ENCODE data around the gene PFKFB1. TPM values are rescaled to one million over a fixed set of nuclear protein-coding genes. Genes with fewer than 3 reads are reported as not detected.

Gene PFKFB1
- total RNA-seq, 2 experiments from 2014 or later, result 0.54 to 0.86 TPM

- Mint-ChIP-seq H3K27me3 (no peaks in the 10 kb centered on the region), H3K4me1 (no peaks in the 10 kb centered on the region), H3K4me3 (no peak overlapping the region), H3K36me3 (no peaks in the 10 kb centered on the region), H3K9me3 (no peaks in the 10 kb centered on the region), H3K27ac (no peak overlapping the region)
- DNase-seq, result no peak
These were observed 43.1 kb downstream of the PFKFB1 start for GRCh38 chrX:54950730-54951375.

GRCh38 chrX:54945224-54945623, 48.8 kb downstream of the PFKFB1 start:
- no peaks in the 10 kb centered on the region for H3K36me3 Mint-ChIP-seq
- H3K9me3 Mint-ChIP-seq, result no peaks in the 10 kb centered on the region
- no peak overlapping the region for H3K4me3 Mint-ChIP-seq
- DNase-seq, result no peak
- no peak overlapping the region for H3K27ac Mint-ChIP-seq
- H3K27me3 Mint-ChIP-seq, result no peaks in the 10 kb centered on the region
- no peaks in the 10 kb centered on the region for H3K4me1 Mint-ChIP-seq

DNA sequence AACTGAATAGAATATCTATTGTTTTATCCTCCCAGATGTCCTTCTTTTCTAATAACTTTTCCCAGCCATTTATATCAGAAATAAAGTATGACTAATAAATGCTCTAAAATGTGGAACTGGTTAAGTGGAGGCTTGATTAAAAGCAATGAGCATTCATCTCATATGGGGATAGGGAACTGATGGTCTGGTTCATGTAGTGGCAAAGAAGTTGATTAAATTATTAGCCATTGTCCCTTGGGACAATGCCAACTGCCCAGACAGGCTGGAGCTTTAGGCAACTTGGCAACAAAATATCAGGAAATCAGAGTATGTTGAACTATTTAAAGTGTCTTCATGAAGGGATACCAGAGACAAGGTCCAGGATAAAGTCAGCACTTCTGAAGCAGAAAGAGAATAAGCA, 49.2 kb downstream of the PFKFB1 start:
- H3K27me3 Mint-ChIP-seq, result no peaks in the 10 kb centered on the region
- no peak overlapping the region for H3K27ac Mint-ChIP-seq
- no peaks in the 10 kb centered on the region for H3K36me3 Mint-ChIP-seq
- H3K9me3 Mint-ChIP-seq, result no peaks in the 10 kb centered on the region
- no peak for DNase-seq
- H3K4me3 Mint-ChIP-seq, result no peak overlapping the region
- no peaks in the 10 kb centered on the region for H3K4me1 Mint-ChIP-seq

DNA sequence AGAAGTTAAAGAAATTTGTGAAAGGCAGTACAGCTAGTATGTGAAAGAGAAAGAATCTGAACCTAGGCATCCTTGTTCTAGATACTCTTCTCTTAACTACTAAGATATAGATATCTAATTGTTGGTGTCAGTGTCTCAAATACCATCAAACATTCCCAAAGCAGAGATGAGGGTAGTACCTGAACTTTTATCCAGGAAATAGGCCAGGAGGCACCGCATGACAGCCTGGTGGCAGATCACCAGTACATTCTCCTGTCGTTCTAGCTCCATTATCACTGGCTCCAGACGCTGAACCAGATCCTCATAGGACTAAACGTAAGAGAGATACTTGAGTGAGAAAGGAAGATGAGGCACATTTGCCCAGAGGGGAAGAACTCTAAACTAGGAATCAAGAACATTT, 56.6 kb downstream of the PFKFB1 start:
- DNase-seq, result no peak
- Mint-ChIP-seq H3K36me3 (peaks cover 2% of the 10 kb centered on the region), H3K4me1 (no peaks in the 10 kb centered on the region), H3K9me3 (no peaks in the 10 kb centered on the region), H3K27ac (no peak overlapping the region), H3K27me3 (no peaks in the 10 kb centered on the region), H3K4me3 (no peak overlapping the region)

- peaks cover 2% of the 10 kb centered on the region for H3K36me3 Mint-ChIP-seq
- no peak for DNase-seq
- H3K27me3 Mint-ChIP-seq, result no peaks in the 10 kb centered on the region
- H3K4me1 Mint-ChIP-seq, result no peaks in the 10 kb centered on the region
- no peaks in the 10 kb centered on the region for H3K9me3 Mint-ChIP-seq
- no peak overlapping the region for H3K27ac Mint-ChIP-seq
- no peak overlapping the region for H3K4me3 Mint-ChIP-seq
These were observed 58.7 kb downstream of the PFKFB1 start for GRCh38 chrX:54935306-54935705.

- H3K27me3 Mint-ChIP-seq, result no peaks in the 10 kb centered on the region
- H3K36me3 Mint-ChIP-seq, result peaks cover 2% of the 10 kb centered on the region
- no peak for DNase-seq
- H3K27ac Mint-ChIP-seq, result no peak overlapping the region
- H3K4me1 Mint-ChIP-seq, result no peaks in the 10 kb centered on the region
- no peak overlapping the region for H3K4me3 Mint-ChIP-seq
- no peaks in the 10 kb centered on the region for H3K9me3 Mint-ChIP-seq
These were observed 59.1 kb downstream of the PFKFB1 start for GRCh38 chrX:54934890-54935289.

DNA sequence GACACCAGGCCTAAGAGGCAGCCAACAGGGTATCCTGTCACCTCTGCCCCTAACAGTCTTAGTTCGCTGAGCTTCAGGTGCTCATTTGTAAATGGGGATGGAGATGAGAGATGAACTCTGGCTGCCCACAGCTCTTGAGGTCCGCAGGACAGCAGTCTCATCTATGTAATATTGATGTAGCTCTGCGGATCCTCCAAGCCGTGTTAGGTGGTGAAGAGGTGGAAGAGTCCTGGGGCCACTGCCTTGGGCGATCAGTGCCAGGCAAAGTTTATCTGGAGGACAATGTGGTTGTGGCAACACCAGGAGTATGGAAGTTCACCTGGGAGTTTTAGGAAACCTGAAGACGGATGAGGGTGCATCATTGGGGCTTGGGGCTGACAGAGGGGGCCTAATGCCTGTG, 59.9 kb downstream of the PFKFB1 start:
- Mint-ChIP-seq H3K27ac (no peak overlapping the region), H3K4me3 (no peak overlapping the region), H3K27me3 (no peaks in the 10 kb centered on the region), H3K4me1 (no peaks in the 10 kb centered on the region), H3K9me3 (no peaks in the 10 kb centered on the region), H3K36me3 (no peaks in the 10 kb centered on the region)
- no peak for DNase-seq

- Mint-ChIP-seq H3K4me1 (no peaks in the 10 kb centered on the region), H3K9me3 (no peaks in the 10 kb centered on the region), H3K36me3 (no peaks in the 10 kb centered on the region), H3K4me3 (no peak overlapping the region), H3K27me3 (no peaks in the 10 kb centered on the region), H3K27ac (no peak overlapping the region)
- no peak for DNase-seq
These were observed 60.7 kb downstream of the PFKFB1 start for GRCh38 chrX:54933150-54933826.

GRCh38 chrX:54931107-54931506, 62.9 kb downstream of the PFKFB1 start:
- Mint-ChIP-seq H3K36me3 (no peaks in the 10 kb centered on the region), H3K4me1 (no peaks in the 10 kb centered on the region), H3K4me3 (no peak overlapping the region), H3K27ac (no peak overlapping the region), H3K9me3 (no peaks in the 10 kb centered on the region), H3K27me3 (no peaks in the 10 kb centered on the region)
- no peak for DNase-seq

GRCh38 chrX:54930291-54931049, 63.5 kb downstream of the PFKFB1 start:
- no peak for DNase-seq
- no peaks in the 10 kb centered on the region for H3K4me1 Mint-ChIP-seq
- H3K4me3 Mint-ChIP-seq, result no peak overlapping the region
- H3K36me3 Mint-ChIP-seq, result no peaks in the 10 kb centered on the region
- H3K27ac Mint-ChIP-seq, result no peak overlapping the region
- H3K27me3 Mint-ChIP-seq, result no peaks in the 10 kb centered on the region
- no peaks in the 10 kb centered on the region for H3K9me3 Mint-ChIP-seq

DNA sequence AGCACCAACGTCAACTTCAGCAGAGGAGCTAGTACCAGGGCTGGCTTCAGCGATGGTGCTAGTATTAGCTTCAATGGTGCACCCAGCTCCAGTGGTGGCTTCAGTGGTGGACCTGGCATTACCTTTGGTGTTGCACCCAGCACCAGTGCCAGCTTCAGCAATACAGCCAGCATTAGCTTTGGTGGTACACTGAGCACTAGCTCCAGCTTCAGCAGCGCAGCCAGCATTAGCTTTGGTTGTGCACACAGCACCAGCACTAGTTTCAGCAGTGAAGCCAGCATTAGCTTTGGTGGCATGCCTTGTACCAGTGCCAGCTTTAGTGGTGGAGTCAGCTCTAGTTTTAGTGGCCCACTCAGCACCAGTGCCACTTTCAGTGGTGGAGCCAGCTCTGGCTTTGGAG, 65.1 kb downstream of the PFKFB1 start:
- no peaks in the 10 kb centered on the region for H3K4me1 Mint-ChIP-seq

DNA sequence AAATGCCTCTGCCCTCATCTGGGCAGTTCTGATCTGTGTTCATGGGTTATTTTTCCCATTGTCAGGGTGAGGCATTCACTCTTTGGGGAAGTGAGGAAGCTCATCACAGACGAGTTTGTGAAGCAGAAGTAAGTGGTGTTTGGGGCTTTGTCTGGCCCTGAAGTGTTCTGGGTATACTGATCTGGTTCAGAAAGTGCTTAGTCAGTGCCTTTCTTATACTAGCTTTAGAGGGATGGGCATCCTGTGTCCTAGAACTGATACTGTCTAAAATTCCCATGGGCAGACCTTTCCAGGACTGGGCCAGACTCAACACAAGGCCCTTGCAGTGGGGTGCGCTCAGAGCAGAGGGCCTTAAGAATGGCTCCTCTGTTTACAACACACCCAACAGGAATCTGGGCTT, 67.0 kb downstream of the PFKFB1 start:
- no peak overlapping the region for H3K4me3 Mint-ChIP-seq
- H3K27me3 Mint-ChIP-seq, result no peaks in the 10 kb centered on the region
- H3K4me1 Mint-ChIP-seq, result no peaks in the 10 kb centered on the region
- no peak overlapping the region for H3K27ac Mint-ChIP-seq
- no peaks in the 10 kb centered on the region for H3K36me3 Mint-ChIP-seq
- no peaks in the 10 kb centered on the region for H3K9me3 Mint-ChIP-seq
- DNase-seq, result no peak

More for the DNA sequence above, 65.1 kb downstream of the PFKFB1 start:
- H3K9me3 Mint-ChIP-seq, result no peaks in the 10 kb centered on the region
- H3K27ac Mint-ChIP-seq, result no peak overlapping the region
- no peak overlapping the region for H3K4me3 Mint-ChIP-seq
- H3K27me3 Mint-ChIP-seq, result no peaks in the 10 kb centered on the region
- DNase-seq, result no peak
- H3K36me3 Mint-ChIP-seq, result no peaks in the 10 kb centered on the region

- no peaks in the 10 kb centered on the region for H3K9me3 Mint-ChIP-seq
- DNase-seq, result no peak
- H3K4me1 Mint-ChIP-seq, result no peaks in the 10 kb centered on the region
- H3K27me3 Mint-ChIP-seq, result no peaks in the 10 kb centered on the region
- no peak overlapping the region for H3K27ac Mint-ChIP-seq
- H3K36me3 Mint-ChIP-seq, result no peaks in the 10 kb centered on the region
- H3K4me3 Mint-ChIP-seq, result no peak overlapping the region
These were observed 70.6 kb downstream of the PFKFB1 start for GRCh38 chrX:54923376-54923775.

DNA sequence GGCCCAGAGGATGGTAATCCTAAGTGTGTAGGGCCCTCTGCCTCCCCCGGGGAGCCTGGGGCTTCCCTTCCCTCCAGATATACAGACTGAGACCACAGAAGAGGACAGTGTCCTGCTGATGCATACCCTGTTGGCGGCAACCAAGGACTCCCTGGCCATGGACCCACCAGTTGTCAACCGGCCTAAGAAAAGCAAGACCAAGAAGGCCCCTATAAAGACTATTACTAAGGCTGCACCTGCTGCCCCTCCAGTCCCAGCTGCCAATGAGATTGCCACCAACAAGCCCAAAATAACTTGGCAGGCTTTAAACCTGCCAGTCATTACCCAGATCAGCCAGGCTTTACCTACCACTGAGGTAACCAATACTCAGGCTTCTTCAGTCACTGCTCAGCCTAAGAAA, 71.4 kb downstream of the PFKFB1 start:
- Mint-ChIP-seq H3K27ac (no peak overlapping the region), H3K9me3 (no peaks in the 10 kb centered on the region), H3K4me1 (no peaks in the 10 kb centered on the region), H3K36me3 (no peaks in the 10 kb centered on the region), H3K4me3 (no peak overlapping the region), H3K27me3 (no peaks in the 10 kb centered on the region)
- no peak for DNase-seq

GRCh38 chrX:54921427-54922021, 72.5 kb downstream of the PFKFB1 start:
- Mint-ChIP-seq H3K4me1 (no peaks in the 10 kb centered on the region), H3K36me3 (no peaks in the 10 kb centered on the region), H3K27me3 (no peaks in the 10 kb centered on the region), H3K27ac (peak overlapping the region; percentile 20), H3K4me3 (peak overlapping the region; percentile 89), H3K9me3 (no peaks in the 10 kb centered on the region)
- peak; percentile 54 for DNase-seq

Data from activated naive CD8-positive, alpha-beta T cell treated with anti-CD3 and anti-CD28 coated beads for 36 hours (primary cell).